ENCODE results near the gene ARHGAP8. TPM values are rescaled to one million over a fixed set of nuclear protein-coding genes. Genes with fewer than 3 reads are reported as not detected.

ARHGAP8 gene
- total and polyA plus RNA-seq, 2 experiments from 2014 or later: 62.8 to 64.9 TPM

- Histone ChIP-seq H3K79me2 (replicated peaks; ENCODE audit: insufficient read depth) (peaks cover 9% of the 10 kb centered on the region), H2AFZ (0 out of 2 replicates have a peak overlapping the region, but pooled peaks have one; percentile 81), H4K20me1 (replicated peaks; ENCODE audit: insufficient read depth) (peaks cover 14% of the 10 kb centered on the region; the same call in 1 of the 2 replicates), H3K27me3 (ENCODE audit: insufficient read depth) (peaks cover 28% of the 10 kb centered on the region), H3K4me1 (ENCODE audit: insufficient read depth) (peaks cover 21% of the 10 kb centered on the region), H3K4me3 (peak overlapping the region; percentile 75), H3K27ac (ENCODE audit: low read depth) (no peak overlapping the region), H3K9me2 (ENCODE audit: insufficient read depth) (no peaks in the 10 kb centered on the region), H3K36me3 (ENCODE audit: insufficient read depth) (no peaks in the 10 kb centered on the region), H3F3A (replicated peaks; ENCODE audit: low read depth) (peaks cover 9% of the 10 kb centered on the region; the same call in 1 of the 2 replicates), H3K4me2 (peak overlapping the region; percentile 94)
- Mint-ChIP-seq H3K27ac (no peak overlapping the region), H3K4me3 (peak overlapping the region; percentile 70), H3K27me3 (ENCODE audit: insufficient read depth, low read depth, poor library complexity) (peaks cover 22% of the 10 kb centered on the region), H3K4me1 (peaks cover 24% of the 10 kb centered on the region), H3K36me3 (ENCODE audit: low read depth) (peaks cover 4% of the 10 kb centered on the region; the same call in 1 of the 3 replicates), H3K9me3 (no peaks in the 10 kb centered on the region)
- TF ChIP-seq CTCF (conservative IDR thresholded peaks at IDR 0.05; ENCODE audit: low read depth in 2 of 2) (no peak), NANOG (IDR thresholded peaks at IDR 0.05; ENCODE audit: borderline replicate concordance) (no peak), ZNF114 (CRISPR knock-in tag; IDR thresholded peaks at IDR 0.05) (no peak), EZH2phosphoT487 (IDR thresholded peaks at IDR 0.05; ENCODE audit: unreplicated experiment) (no peak), STAT1 (IDR thresholded peaks at IDR 0.05; ENCODE audit: unreplicated experiment) (no peak), ZNF462 (CRISPR knock-in tag; IDR thresholded peaks at IDR 0.05) (no peak), REST (IDR thresholded peaks at IDR 0.05; ENCODE audit: unreplicated experiment) (no peak), CREB1 (CRISPR knock-in tag; IDR thresholded peaks at IDR 0.05; ENCODE audit: low read depth) (no peak), ETS1 (IDR thresholded peaks at IDR 0.05) (no peak), EZH2 (IDR thresholded peaks at IDR 0.05; ENCODE audit: low read depth, unreplicated experiment) (no peak), ZNF331 (CRISPR knock-in tag; IDR thresholded peaks at IDR 0.05; ENCODE audit: low read depth) (no peak), JUNB (IDR thresholded peaks at IDR 0.05; ENCODE audit: unreplicated experiment) (no peak), POLR2AphosphoS5 (IDR thresholded peaks at IDR 0.05; ENCODE audit: low read depth) (no peak)
- no peak for DNase-seq (ENCODE audit: low spot score)
- no peak for ATAC-seq
Measured at GRCh38 chr22:44703255-44703870, 49.0 kb upstream of the ARHGAP8 start.
